Measurements from ENCODE around the gene RMND1.

DNA sequence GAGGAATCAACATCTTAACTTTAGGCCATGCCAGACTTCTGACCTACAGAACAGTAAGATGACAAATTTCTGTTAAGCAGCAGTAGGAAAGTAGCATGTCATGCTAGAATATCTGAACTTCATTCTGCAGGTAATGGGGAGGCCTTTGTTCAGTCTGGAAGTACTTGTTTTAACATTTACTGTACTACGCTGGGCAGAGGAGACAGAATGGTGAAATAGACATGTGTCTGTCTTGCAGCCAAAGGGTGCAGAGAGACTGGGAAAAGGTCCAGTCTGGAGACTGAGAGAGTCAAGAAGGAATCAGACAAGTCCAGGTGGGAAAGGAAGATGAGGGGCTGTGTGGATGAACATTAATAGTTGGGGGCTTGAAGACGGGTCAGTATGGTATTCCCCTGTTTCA is 43.1 kb downstream of the RMND1 start:
- TF ChIP-seq CTCF (conservative IDR thresholded peaks at IDR 0.05) (no peak), EZH2 (IDR thresholded peaks at IDR 0.05; ENCODE audit: low read depth) (no peak)

Measured in PC-9 (cell line).